HepG2 (cell line): ENCODE results near the gene DNPH1. TPM values are rescaled to one million over a fixed set of nuclear protein-coding genes. Genes with fewer than 3 reads are reported as not detected.

ENCODE experiments used
- E2F5 ChIP-seq: sonication (generic); formaldehyde crosslinking; conservative IDR thresholded peaks from 2 replicates; pipeline ENCODE4 v1.4.0; 2020; ENCODE audit warnings: missing genetic modification reagents
- GTF3A ChIP-seq: sonication (generic); formaldehyde crosslinking; conservative IDR thresholded peaks from 2 replicates; pipeline ENCODE4 v1.4.0; 2020; ENCODE audit warnings: mild to moderate bottlenecking, missing genetic modification reagents
- HOMEZ ChIP-seq: IDR thresholded peaks from 2 replicates; pipeline ENCODE4 v1.6.1; 2016; ENCODE audit warnings: low read depth
- ISX ChIP-seq: sonication (generic); formaldehyde crosslinking; conservative IDR thresholded peaks from 2 replicates; pipeline ENCODE4 v1.5.0; 2020; ENCODE audit warnings: missing genetic modification reagents
- NFIB ChIP-seq: sonication (generic); formaldehyde crosslinking; IDR thresholded peaks from 2 replicates; pipeline ENCODE4 v1.9.0; 2021; ENCODE audit warnings: missing genetic modification reagents, mild to moderate bottlenecking, borderline replicate concordance
- SNRNP70 ChIP-seq: fragments of 200-400 bp; formaldehyde crosslinking; IDR thresholded peaks from 2 replicates; pipeline ENCODE4 v1.6.1; 2017; ENCODE audit warnings: mild to moderate bottlenecking, low read depth, low read length, moderate library complexity
- USF2 ChIP-seq, 2 experiments: sonication (generic) in 1 of 2; formaldehyde crosslinking in 1 of 2; IDR thresholded peaks; 2 replicates each; pipeline versions ENCODE4 v1.5.1 to v1.6.1; 2011 to 2020; ENCODE audit warnings: borderline replicate concordance in 1 of 2, low read depth in 1 of 2, low read length in 1 of 2, mild to moderate bottlenecking in 1 of 2, missing genetic modification reagents in 1 of 2, moderate library complexity in 1 of 2
- YEATS2 ChIP-seq: sonication (generic); formaldehyde crosslinking; IDR thresholded peaks from 2 replicates; pipeline ENCODE4 v1.4.0; 2020; ENCODE audit warnings: missing genetic modification reagents, borderline replicate concordance
- YY1 ChIP-seq: IDR thresholded peaks from 2 replicates; pipeline ENCODE4 v1.6.1; 2011; ENCODE audit warnings: low read length, low read depth, moderate library complexity, mild to moderate bottlenecking; ENCODE audit not compliant: insufficient read depth, insufficient replicate concordance
- ZFP36L1 ChIP-seq: sonication (generic); formaldehyde crosslinking; IDR thresholded peaks from 2 replicates; pipeline ENCODE4 v1.8.0; 2022; ENCODE audit warnings: mild to moderate bottlenecking, missing genetic modification reagents, moderate library complexity
- ZFYVE20 ChIP-seq: sonication (generic); formaldehyde crosslinking; IDR thresholded peaks from 2 replicates; pipeline ENCODE4 v1.8.0; 2023; ENCODE audit warnings: low read depth, mild to moderate bottlenecking, moderate library complexity, missing genetic modification reagents, borderline replicate concordance
- ZNF12 ChIP-seq: sonication (generic); formaldehyde crosslinking; IDR thresholded peaks from 2 replicates; pipeline ENCODE4 v1.5.0; 2020; ENCODE audit warnings: missing genetic modification reagents
- ZNF7 ChIP-seq: IDR thresholded peaks from 2 replicates; pipeline ENCODE4 v1.6.1; 2016; ENCODE audit warnings: missing biosample characterization, missing genetic modification reagents
- ZNF703 ChIP-seq: sonication (generic); formaldehyde crosslinking; IDR thresholded peaks from 2 replicates; pipeline ENCODE4 v1.5.1; 2020; ENCODE audit warnings: missing genetic modification reagents, mild to moderate bottlenecking, moderate library complexity, borderline replicate concordance
- ZNF879 ChIP-seq: sonication (generic); formaldehyde crosslinking; IDR thresholded peaks from 2 replicates; pipeline ENCODE4 v1.8.1; 2023; ENCODE audit warnings: missing genetic modification reagents
- ZSCAN20 ChIP-seq: sonication (generic); formaldehyde crosslinking; IDR thresholded peaks from 2 replicates; pipeline ENCODE4 v1.4.0; 2020; ENCODE audit warnings: missing genetic modification reagents, mild to moderate bottlenecking, borderline replicate concordance
- polyA plus RNA-seq, 8 experiments: library from polyadenylated mRNA; depleted of rRNA in 3 of 8; stranded (reverse) in 7 of 8; unstranded in 1 of 8; fragments of >200 nt; fragmentation: Illumina TruSeq in 4 of 8; extraction: Trizol in 4 of 8; gene quantifications; 2 replicates each; pipeline versions ENCODE4 v1.2.1 to v1.2.3, GENCODE V29; 2011 to 2016; ENCODE audit warnings: low read depth in 4 of 8, missing spikeins in 1 of 8, mixed read lengths in 1 of 8; ENCODE audit not compliant: insufficient read depth in 1 of 8
- total RNA-seq, 5 experiments: library from RNA; depleted of rRNA; stranded (reverse); fragments of >200 nt; fragmentation: Illumina TruSeq; extraction: Trizol; gene quantifications; 2 replicates each; pipeline ENCODE4 v1.2.3, GENCODE V29; 2016; ENCODE audit warnings: low read depth in 1 of 5

DNPH1 gene
- total and polyA plus RNA-seq, 2 of the 13 experiments (the other 11 are each of a cell fraction or from before 2014, with no cell fraction given) = 56.5 to 75.1 TPM

GRCh38 chr6:43181942-43182860 is 47.1 kb downstream of the DNPH1 start, which contains the start of gene CUL9 (continued):
- TF ChIP-seq ZNF12 (CRISPR knock-in tag) = peak; percentile 74; the same call in 1 of the 2 replicates
- peak; percentile 78 for TF ChIP-seq YY1
- no peak for TF ChIP-seq ISX
- TF ChIP-seq GTF3A (CRISPR knock-in tag) = peak; percentile 87; the same call in 1 of the 2 replicates
- no peak for TF ChIP-seq ZNF7 (CRISPR knock-in tag)
- no peak for TF ChIP-seq ZNF879 (CRISPR knock-in tag)
- peak; percentile 98 for TF ChIP-seq YEATS2 (CRISPR knock-in tag)
- TF ChIP-seq ZFYVE20 (CRISPR knock-in tag) = no peak
- peak; percentile 68; the same call in 1 of the 2 replicates for TF ChIP-seq E2F5 (CRISPR knock-in tag)
- no peak for TF ChIP-seq ZNF703 (CRISPR knock-in tag)
- TF ChIP-seq ZSCAN20 (CRISPR knock-in tag) = 0 out of 2 replicates have a peak, but pooled peaks have one; percentile 7
- no peak for TF ChIP-seq SNRNP70
- TF ChIP-seq NFIB (CRISPR knock-in tag) = no peak
- 0 out of 2 replicates have a peak, but pooled peaks have one; percentile 3 for TF ChIP-seq USF2 (IDR thresholded peaks at IDR 0.05; ENCODE audit: low read depth, low read length)
- peak; percentile 38; the same call in 1 of the 2 replicates for TF ChIP-seq USF2 (CRISPR knock-in tag; IDR thresholded peaks at IDR 0.05; ENCODE audit: borderline replicate concordance)
- no peak for TF ChIP-seq ZFP36L1
- TF ChIP-seq HOMEZ = no peak
